ENCODE results near the gene TAF10.

The TAF10 gene

GRCh38 chr11:6640985-6641701 is 29.1 kb upstream of the TAF10 start:
- no peak for DNase-seq (ENCODE audit: low read depth in 2 of 2)

DNA sequence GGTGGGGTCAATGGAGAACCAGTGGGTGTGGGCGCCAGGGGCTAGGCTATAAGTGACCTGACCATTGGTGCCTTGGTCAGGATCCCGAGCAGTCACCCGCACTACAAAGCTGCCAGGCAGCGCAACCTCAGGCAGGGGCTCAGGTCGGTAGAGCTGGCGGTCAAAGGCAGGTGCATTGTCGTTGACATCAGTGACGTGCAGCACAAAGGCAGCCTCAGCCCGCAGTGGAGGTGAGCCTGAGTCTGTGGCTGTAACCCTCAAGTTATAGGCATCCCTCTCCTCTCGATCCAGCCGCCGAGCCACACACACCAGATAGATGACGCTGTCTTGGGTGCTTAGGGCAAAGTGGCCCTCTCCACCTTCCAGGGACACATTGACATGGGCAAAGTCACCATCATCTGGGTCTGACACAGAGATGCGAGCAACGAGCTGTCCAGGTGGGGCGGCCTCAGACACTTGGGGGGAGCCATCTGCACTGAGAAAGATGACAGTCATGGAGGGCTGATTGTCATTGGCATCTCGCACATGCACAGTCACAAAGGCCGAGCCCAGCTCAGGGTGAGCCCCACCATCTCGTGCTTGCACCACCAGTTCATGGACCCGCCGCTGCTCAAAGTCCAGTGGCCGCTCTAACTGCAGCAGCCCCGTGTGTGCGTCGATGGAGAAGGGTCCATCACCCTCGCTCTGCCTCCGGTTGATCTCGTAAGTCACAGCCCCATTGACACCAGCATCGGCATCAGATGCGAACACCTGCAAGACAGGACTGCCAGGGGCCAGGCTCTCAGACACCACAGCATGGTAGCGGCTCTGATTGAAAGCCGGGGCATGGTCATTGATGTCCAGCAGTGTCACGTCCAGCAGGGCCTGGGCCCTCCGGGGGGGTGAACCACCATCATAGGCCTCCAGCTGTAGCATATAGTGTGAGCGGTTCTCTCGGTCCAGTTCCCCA is 28.3 kb upstream of the TAF10 start:
- no peak for DNase-seq (ENCODE audit: low read depth in 2 of 2)

- no peak for DNase-seq (ENCODE audit: low read depth in 2 of 2)
Measured at GRCh38 chr11:6638429-6638828, 26.4 kb upstream of the TAF10 start.

GRCh38 chr11:6637871-6638270 is 25.9 kb upstream of the TAF10 start:
- DNase-seq (ENCODE audit: low read depth in 2 of 2), result no peak

GRCh38 chr11:6636480-6636879 is 24.5 kb upstream of the TAF10 start:
- no peak for DNase-seq (ENCODE audit: low read depth in 2 of 2)

- DNase-seq (ENCODE audit: low read depth in 2 of 2), result no peak
Measured at GRCh38 chr11:6635082-6635932, 23.3 kb upstream of the TAF10 start.

- DNase-seq (ENCODE audit: low read depth in 2 of 2), result no peak
Measured at GRCh38 chr11:6634534-6634933, 22.5 kb upstream of the TAF10 start.

DNA sequence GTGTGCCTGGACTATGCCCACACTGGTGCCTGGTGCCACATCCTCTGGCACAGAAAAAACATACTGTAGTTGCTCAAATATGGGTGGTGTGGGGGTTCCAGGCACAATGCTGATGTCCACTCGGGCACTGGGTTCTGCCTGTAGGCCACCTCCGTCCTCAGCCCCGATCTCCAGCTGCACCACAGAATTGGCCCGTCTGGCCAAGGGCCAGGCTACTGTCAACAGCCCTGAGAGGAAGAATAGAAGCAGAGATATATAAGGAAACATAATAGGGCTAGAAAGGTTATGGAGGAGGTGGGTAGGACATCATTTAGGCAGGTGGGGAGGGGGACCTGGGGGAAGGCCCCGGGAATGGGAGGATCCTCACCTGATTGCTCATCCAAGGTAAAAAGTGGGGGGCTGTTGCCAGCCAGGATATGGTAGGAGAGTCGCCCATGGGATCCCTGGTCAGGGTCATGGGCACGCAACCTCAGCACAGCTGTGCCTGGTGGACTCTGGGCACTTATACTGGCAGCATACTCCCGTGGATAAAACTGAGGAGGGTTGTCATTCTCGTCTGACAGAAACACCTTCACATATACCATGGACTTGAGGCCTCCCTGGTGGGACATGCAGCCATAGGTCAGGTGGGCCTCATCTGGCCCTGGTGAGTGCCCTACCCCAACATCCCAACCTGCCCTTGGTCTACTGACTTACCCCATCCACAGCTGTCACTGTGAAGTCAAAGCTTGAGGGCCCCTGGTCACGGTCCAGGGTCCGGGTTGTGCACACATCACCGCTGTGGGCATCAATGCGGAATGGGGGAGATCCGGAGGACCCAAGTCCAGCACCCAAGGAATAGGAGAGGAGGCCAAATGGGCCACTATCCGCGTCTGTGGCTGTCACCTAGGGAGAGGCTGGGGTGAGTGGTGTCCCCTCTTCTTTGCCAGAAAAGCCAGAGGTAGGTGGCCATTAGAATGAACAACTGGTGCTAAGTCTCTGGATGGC is 21.7 kb upstream of the TAF10 start:
- no peak for DNase-seq (ENCODE audit: low read depth in 2 of 2)

- DNase-seq (ENCODE audit: low read depth in 2 of 2), result no peak
Measured at GRCh38 chr11:6632116-6633073, 20.4 kb upstream of the TAF10 start.

GRCh38 chr11:6631361-6631890 is 19.4 kb upstream of the TAF10 start:
- DNase-seq (ENCODE audit: low read depth in 2 of 2), result no peak

GRCh38 chr11:6630632-6631291 is 18.7 kb upstream of the TAF10 start:
- no peak for DNase-seq (ENCODE audit: low read depth in 2 of 2)

- no peak for DNase-seq (ENCODE audit: low read depth in 2 of 2)
Measured at GRCh38 chr11:6629892-6630631, 18.0 kb upstream of the TAF10 start.

DNA sequence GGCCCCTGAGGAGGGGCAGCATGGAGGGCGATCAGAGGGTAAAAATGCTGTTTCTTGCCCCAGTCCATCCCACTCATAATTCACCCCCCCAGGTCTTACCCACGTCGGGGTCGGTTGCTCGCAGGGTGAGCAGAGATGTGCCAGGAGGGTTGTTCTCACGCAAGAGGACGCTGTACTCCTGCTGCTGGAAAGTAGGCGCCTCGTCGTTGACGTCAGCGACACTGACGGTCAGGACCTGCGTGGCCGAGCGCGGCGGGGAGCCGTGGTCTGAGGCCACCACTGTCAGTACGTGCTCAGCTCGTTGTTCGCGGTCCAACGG is 17.5 kb upstream of the TAF10 start:
- no peak for DNase-seq (ENCODE audit: low read depth in 2 of 2)

GRCh38 chr11:6628526-6628925 is 16.5 kb upstream of the TAF10 start:
- no peak for DNase-seq (ENCODE audit: low read depth in 2 of 2)

GRCh38 chr11:6627762-6628241 is 15.8 kb upstream of the TAF10 start:
- no peak for DNase-seq (ENCODE audit: low read depth in 2 of 2)

DNA sequence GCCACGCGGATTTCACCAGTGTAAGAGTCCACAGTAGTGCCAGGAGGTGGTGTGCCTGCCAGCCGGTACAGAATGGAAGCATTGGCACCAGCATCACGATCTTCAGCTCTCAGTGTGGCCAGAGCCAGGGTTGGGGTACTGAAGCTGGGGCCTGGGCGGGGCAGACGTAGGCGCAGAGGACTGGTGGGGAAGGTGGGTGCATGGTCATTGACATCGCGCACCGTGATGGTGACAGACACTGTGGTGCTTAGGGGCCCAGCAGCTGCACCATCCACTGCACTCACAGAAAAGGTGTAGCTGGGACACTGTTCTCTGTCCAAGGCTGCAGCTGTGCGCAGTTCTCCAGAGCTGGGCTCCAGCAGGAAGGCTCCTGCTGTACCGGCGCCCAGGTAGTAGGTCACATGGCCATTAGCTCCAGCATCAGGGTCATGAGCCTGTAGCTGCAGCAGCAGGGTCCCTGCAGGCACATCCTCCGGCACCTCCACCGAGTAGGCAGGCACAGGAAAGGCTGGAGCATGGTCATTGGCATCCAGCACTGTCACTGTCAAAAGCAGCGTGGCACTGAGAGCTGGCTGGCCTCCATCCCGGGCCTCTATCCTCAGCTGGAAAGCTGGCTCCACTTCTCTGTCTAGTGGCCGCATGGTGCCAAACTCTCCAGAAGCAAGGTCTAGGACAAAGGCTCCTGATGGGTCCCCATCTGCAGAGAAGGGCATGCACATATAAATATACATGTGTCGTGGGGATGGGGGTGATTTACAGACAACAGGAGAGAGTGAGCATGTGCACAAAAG is 15.2 kb upstream of the TAF10 start:
- no peak for DNase-seq (ENCODE audit: low read depth in 2 of 2)

GRCh38 chr11:6625832-6626420 is 13.9 kb upstream of the TAF10 start:
- no peak for DNase-seq (ENCODE audit: low read depth in 2 of 2)

Data from stimulated activated CD8-positive, alpha-beta memory T cell treated with anti-CD3 and anti-CD28 coated beads, Interleukin-2, amount 100 ng/mL, for 48 hours (primary cell).